Stimulated activated CD4-positive, alpha-beta T cell treated with anti-CD3 and anti-CD28 coated beads, Interleukin-12 subunit alpha, Interleukin-12 subunit beta, amount 100 ng/mL, for 24 hours (primary cell): ENCODE measurements around the gene FRMD1.

ENCODE experiments used
- DNase-seq, 2 experiments: peaks; one replicate each; pipeline ENCODE4 v3.0.0-alpha.2; 2020; ENCODE audit warnings: low read depth in 2 of 2

The FRMD1 gene

GRCh38 chr6:168095716-168096250, 16.8 kb upstream of the FRMD1 start:
- DNase-seq: no peak

- no peak for DNase-seq
Observed at GRCh38 chr6:168095171-168095691, 16.2 kb upstream of the FRMD1 start.

GRCh38 chr6:168093634-168094033, 14.6 kb upstream of the FRMD1 start:
- DNase-seq: no peak

- DNase-seq: no peak
Observed at GRCh38 chr6:168093071-168093505, 14.1 kb upstream of the FRMD1 start.

GRCh38 chr6:168092541-168092940, 13.5 kb upstream of the FRMD1 start:
- no peak for DNase-seq

- DNase-seq: no peak
Observed at GRCh38 chr6:168091381-168092264, 12.6 kb upstream of the FRMD1 start.

- no peak for DNase-seq
Observed at GRCh38 chr6:168090706-168091105, 11.7 kb upstream of the FRMD1 start.

- no peak for DNase-seq
Observed at GRCh38 chr6:168090064-168090690, 11.2 kb upstream of the FRMD1 start.

GRCh38 chr6:168089186-168090063, 10.4 kb upstream of the FRMD1 start:
- DNase-seq: no peak

- no peak for DNase-seq
Observed at GRCh38 chr6:168088161-168089053, 9.4 kb upstream of the FRMD1 start.

GRCh38 chr6:168087436-168088160, 8.6 kb upstream of the FRMD1 start:
- no peak for DNase-seq

- DNase-seq: no peak
Observed at GRCh38 chr6:168086616-168087015, 7.6 kb upstream of the FRMD1 start.

GRCh38 chr6:168086066-168086465, 7.1 kb upstream of the FRMD1 start:
- no peak for DNase-seq

GRCh38 chr6:168084465-168085160, 5.6 kb upstream of the FRMD1 start:
- no peak for DNase-seq

- no peak for DNase-seq
Observed at GRCh38 chr6:168083514-168083885, 4.5 kb upstream of the FRMD1 start.

- DNase-seq: no peak
Observed at GRCh38 chr6:168082860-168083513, 4.0 kb upstream of the FRMD1 start.

- no peak for DNase-seq
Observed at GRCh38 chr6:168081858-168082546, 3.0 kb upstream of the FRMD1 start.

GRCh38 chr6:168080393-168081077, 1.5 kb upstream of the FRMD1 start:
- DNase-seq: no peak
